Measurements from ENCODE around the gene VSTM4. TPM values are rescaled to one million over a fixed set of nuclear protein-coding genes. Genes with fewer than 3 reads are reported as not detected.

VSTM4 gene
- total RNA-seq, 2 experiments from 2014 or later: not detected

- no TSS peak for BruUV-seq (replicated peaks)
- TF ChIP-seq CTCF (conservative IDR thresholded peaks at IDR 0.05; ENCODE audit: low read length) (no peak), EZH2phosphoT487 (IDR thresholded peaks at IDR 0.05; ENCODE audit: borderline replicate concordance, low read depth, low read length) (no peak)
- no peak overlapping the region for H3K4me2 ChIP-seq (ENCODE audit: low read length)
- H3K79me2 ChIP-seq (ENCODE audit: insufficient read depth, low read depth, low read length): no peaks in the 10 kb centered on the region
- DNase-seq (ENCODE audit: low spot score): no peak
- H2AFZ ChIP-seq (ENCODE audit: low read length): peak overlapping the region; percentile 24; the same call in 1 of the 2 replicates
- H3K4me1 ChIP-seq (ENCODE audit: insufficient read depth, low read length, poor library complexity, severe bottlenecking): peaks cover 30% of the 10 kb centered on the region
- H3K9me3 ChIP-seq (ENCODE audit: low read length): no peaks in the 10 kb centered on the region
- no peaks in the 10 kb centered on the region for H4K20me1 ChIP-seq (ENCODE audit: insufficient read depth, low read length)
- H3K9me2 ChIP-seq (ENCODE audit: insufficient read depth, low read length): no peaks in the 10 kb centered on the region
- ChIA-PET CTCF (ENCODE audit: unreplicated experiment) (no interaction called here), POLR2A (no interaction called here)
- H3K4me3 ChIP-seq (ENCODE audit: low read depth, low read length, poor library complexity, severe bottlenecking): no peak overlapping the region
- intact Hi-C loops (cut with micrococcal nuclease; ENCODE audit: unreplicated experiment): no loop called here
- no peak overlapping the region for H3K27ac ChIP-seq (ENCODE audit: low read depth, low read length, poor library complexity, severe bottlenecking)
- H3K36me3 ChIP-seq (ENCODE audit: insufficient read depth, low read length): no peaks in the 10 kb centered on the region
These were observed 105.0 kb downstream of the VSTM4 start for GRCh38 chr10:49010295-49010694.

- H3K9me3 ChIP-seq (ENCODE audit: low read length): no peaks in the 10 kb centered on the region
- no peaks in the 10 kb centered on the region for H4K20me1 ChIP-seq (ENCODE audit: insufficient read depth, low read length)
- H3K36me3 ChIP-seq (ENCODE audit: insufficient read depth, low read length): no peaks in the 10 kb centered on the region
- CTCF ChIA-PET (ENCODE audit: unreplicated experiment): no interaction called here
- H3K4me1 ChIP-seq (ENCODE audit: insufficient read depth, low read length, poor library complexity, severe bottlenecking): peaks cover 30% of the 10 kb centered on the region
- H3K4me2 ChIP-seq (ENCODE audit: low read length): no peak overlapping the region
- H2AFZ ChIP-seq (ENCODE audit: low read length): peak overlapping the region; percentile 24; the same call in 1 of the 2 replicates
- H3K4me3 ChIP-seq (ENCODE audit: low read depth, low read length, poor library complexity, severe bottlenecking): no peak overlapping the region
- H3K27ac ChIP-seq (ENCODE audit: low read depth, low read length, poor library complexity, severe bottlenecking): no peak overlapping the region
- no peaks in the 10 kb centered on the region for H3K79me2 ChIP-seq (ENCODE audit: insufficient read depth, low read depth, low read length)
- POLR2A ChIA-PET: interaction anchor here (0.6 to 1.3 kb wide), 5 partner anchors 10 to 146 kb away, joined by 3 to 5 read pairs (median 3); no protein-coding TSS in a partner anchor
- TF ChIP-seq CTCF (conservative IDR thresholded peaks at IDR 0.05; ENCODE audit: low read length) (no peak), EZH2phosphoT487 (IDR thresholded peaks at IDR 0.05; ENCODE audit: borderline replicate concordance, low read depth, low read length) (no peak)
- intact Hi-C loops (cut with micrococcal nuclease; ENCODE audit: unreplicated experiment): no loop called here
- no TSS peak for BruUV-seq (replicated peaks)
- no peaks in the 10 kb centered on the region for H3K9me2 ChIP-seq (ENCODE audit: insufficient read depth, low read length)
- no peak for DNase-seq (ENCODE audit: low spot score)
These were observed 105.9 kb downstream of the VSTM4 start for GRCh38 chr10:49009199-49009979.
